CD4-positive, alpha-beta T cell treated with Interleukin-10 for 1 hour (primary cell): ENCODE results near the gene VIPR1.
A peak's percentile ranks its signal among the peaks of the same experiment; 100 is the strongest.
"Not testable (repeated sequence)": the region's sequence is repeated elsewhere in the genome, so short reads cannot be mapped to it uniquely, and the experiment has no call there.

Source experiments
- DNase-seq: peaks from one replicate; pipeline ENCODE4 v3.0.0-alpha.2; 2020

The VIPR1 gene

DNA sequence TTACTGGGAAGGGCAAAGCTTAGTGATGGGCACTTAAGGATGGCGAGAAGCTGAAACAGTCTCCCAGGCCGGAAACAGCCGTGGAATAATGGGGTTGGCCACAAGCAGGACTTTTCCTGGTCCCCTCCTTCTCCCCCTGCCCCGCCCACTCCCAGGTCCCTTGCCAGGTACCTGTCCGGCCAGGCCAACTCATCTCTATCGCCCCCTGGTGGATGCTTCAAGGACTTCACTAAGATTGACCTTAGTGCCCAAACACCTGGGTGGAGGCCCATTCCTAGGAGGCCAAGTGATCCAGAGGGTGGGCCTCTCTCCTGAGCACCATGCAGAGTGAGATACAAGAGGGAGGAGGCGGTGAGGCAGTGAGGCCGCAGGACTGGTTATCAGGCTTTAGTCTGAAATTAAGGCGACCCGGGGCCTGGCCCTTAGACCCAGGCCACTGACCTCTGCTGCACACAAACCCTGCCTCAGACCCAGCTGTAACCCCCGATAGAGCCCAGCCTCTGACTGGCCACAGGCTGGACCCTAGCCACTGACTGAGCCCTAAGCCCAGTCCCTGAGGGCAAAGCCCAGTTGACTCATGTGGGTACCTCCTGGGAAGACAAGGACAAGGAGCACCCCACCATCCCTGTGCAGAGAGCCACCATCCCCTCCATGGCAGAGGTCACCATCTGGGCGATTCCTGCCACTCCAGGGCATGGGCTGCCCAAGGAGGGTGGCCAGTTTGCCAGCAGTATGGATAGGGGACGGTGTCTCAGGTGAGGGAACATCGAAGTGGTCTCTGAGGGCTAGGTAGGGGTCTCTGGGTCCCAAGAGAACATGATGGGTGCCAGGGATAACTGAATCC lies 37.6 kb downstream of the VIPR1 start:
- peak; percentile 73 for DNase-seq

DNA sequence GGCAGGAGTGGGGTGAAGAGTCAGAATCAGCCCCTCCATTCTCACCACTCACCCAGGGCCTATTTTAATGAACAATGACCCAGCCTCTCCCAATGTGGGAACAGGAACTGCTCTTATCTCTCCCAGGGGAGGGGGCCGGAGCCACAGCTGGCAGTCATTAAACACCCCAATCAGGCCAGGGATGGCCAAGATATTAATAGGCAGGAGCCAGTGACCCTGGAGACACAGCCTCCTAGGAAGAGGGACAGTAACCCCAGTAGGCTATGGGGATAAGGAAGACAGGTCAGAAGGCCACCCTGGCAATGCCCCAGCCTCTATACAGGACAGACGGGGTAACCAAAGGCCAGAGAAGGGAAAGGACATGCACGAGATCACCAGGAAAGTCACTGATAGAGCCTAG lies 38.6 kb downstream of the VIPR1 start:
- DNase-seq, result no peak

DNA sequence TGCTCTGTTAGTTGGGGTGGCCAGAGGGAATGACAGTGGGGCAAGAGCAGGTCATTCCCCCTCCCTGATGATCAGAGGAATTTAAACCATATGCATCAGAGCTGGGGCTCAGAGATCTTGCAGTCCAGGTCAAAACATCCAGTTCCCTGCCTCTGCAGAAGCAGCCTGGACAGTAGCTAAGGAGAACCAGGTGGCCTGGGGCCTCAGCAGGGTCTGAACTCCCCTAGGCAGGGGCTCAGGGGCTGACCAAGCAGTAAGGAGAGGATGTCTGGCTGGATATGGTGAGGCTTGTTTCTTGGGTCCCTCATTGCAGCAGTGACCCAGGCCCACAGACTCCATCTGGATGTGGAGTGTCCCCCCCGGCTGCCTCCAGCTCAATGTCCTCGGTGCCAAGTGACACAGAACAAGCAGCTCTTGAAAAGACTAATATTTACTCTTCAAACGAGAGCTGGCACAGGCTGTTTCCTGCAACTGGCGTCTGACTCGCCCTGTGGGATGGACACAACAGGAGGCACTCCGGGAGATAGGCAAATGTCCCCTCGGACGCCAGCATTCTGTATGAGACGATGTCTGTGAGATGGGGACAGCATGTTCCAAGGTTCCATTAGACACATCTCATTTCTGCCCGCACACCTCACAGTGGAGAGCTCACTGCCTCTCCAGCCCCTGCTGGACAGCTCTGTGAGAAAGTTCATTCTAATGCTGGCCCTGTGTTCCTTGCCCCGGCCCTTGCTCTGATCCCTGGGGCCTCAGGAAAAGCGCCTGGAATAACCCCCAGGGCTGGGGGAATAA lies 42.2 kb downstream of the VIPR1 start:
- no peak for DNase-seq

DNA sequence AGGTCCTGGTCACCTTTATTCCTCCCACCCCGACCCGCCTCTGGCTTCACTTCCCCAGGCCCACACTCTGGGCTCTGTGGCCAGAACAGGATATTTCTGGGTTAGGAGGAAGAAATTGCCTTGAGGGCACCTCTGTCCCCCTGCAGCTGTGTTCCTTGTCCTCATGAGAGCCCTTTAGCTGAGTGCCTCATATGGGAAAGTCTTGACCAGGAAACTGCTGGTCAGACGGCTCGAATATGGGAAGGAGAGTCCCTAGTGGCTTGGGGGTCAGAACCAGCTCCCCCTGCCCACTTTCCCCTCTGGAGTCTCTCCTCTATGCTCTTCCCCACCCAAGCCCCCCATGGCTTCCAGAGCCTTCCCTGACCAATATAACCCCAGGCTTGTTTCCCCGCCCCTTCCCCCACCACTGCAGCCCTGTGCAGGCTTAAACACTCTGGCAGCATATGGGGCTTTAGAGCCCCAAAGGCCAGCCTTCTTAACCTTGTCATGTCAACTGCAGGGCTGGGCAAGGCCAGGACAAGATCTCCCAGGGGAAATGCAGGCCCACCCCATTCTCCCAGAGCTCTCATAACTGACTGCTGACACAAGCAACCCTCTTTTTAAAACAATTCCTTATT lies 42.9 kb downstream of the VIPR1 start:
- no peak for DNase-seq

DNA sequence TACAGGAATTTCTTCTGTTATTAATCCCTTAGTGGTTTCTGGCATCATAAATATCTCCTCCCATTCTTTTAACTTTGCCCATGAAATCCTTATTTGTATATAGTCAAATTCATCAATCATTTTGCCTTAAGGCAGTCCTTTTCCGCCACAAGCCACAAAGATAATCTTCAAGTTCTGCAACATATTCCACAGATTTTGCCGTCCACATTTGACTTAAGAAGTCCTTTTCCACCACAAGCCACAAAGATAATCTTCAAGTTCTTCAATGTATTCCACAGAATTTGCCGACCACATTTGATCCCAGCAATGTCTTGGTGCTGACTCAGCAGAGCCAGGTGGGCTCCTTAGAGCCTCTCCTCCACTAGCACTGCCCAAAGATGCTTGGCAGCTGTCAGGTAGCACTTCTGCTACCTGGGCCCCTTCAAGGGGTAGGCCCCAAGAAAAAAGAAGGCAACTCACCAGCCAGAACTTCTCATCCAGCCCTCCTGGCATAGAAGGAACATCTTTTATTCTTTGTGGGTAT lies 44.3 kb downstream of the VIPR1 start:
- DNase-seq, result no peak

DNA sequence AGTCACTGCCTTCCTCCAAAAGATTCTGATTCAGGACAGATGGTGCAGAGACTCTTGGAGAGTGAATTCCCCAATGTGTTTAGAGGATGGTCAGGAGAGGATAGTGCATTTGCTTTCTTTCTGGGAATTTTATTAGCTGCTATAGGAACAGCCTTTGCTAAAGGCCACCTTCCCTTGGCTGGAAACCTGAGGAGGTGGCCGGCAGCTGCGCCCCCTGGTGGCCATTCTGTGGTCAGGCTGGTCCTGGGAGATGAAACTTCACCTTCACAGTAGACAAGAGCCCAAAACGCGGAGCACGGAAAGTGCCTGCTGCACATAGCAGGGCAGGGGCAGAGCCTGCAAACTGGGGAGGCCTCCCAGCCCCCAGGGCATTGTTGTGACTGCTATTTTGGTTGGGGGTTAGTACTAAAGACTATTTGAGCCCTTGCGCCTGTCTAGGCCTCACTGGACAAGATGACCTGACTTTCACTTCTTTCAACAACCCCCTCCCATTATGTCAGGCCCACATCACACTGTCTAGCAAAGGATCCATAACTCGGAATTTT lies 45.0 kb downstream of the VIPR1 start:
- peak; percentile 68 for DNase-seq

DNA sequence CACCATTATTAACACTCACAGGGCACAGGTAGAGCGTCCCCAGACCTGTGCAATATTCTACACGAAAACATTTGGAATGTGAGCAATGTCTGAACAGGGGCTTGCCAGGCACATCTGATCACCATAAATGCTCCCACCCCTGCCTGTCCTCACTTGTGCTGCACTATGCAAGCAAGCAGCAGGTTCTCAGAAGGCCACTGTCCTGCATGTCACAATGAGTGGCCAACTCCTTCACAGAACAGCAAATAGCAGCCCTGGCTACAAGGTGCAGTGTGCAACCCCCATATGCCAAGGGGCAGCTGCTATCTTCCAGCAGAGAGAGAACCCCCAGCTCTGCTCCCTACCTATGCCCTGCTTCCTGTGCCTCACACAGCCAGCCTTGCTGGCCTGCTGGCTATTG lies 46.7 kb downstream of the VIPR1 start:
- DNase-seq, result no peak

DNA sequence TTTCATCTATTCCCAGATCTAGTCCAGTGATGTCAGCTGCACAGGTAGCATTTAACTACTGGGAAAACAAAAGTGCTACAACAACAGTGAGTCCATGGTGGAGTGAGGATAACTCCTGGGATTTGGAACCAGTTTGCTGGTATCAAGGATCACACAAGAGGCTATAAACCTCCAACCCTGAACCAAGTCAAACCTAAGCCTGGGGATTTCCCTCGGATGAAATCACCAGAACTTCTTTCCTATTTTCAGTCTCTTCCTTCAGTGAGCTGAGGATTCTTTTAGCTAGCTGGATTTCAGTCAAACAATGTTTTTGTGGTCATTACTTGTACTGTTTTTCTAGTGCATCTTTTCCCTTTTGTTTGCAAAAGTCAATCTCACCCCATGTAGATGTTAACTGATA lies 47.8 kb downstream of the VIPR1 start:
- no peak for DNase-seq

DNA sequence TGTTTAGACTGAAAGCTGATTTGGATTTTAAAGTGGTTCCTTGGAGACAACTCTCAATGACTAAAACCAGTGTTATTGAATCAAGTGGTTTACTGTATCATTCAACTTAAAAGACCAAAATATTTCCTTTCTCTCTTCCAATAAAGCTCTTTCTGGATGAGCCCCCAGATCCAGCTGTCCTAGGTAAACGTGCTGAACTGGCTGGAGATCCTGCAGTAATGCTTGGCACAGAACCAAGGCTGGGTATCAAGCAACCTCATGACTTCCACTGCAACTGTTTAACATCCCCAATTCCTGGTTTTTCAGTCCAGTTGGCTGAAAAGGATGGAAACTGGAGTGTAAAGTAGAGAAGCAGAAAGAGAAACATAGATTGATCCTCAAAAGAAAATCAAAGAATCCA lies 50.4 kb downstream of the VIPR1 start:
- DNase-seq, result no peak

DNA sequence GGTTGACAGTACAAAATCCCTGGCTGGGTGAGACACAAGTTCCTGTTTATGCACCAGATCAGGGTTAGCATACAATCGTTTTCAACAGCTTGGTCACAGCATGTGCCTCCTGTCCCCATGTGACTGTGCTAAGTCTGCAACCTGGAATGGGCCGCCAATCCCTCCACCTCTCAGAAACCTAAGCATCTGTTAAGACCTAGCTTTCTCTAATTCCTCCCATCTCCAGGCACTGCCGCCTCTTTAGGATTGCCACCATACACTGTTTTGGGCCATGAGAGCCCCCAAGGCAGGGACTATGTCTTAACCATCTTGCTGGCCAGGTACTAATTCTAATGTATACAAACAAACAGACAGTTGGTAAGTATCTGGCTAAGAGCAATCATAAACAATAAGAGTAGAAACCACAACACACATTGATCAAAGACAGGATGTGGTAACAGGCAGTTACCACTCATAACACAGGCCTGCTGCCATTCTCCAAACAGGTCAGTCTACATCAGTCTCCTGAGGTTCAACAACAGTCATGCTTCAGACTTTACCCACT lies 53.7 kb downstream of the VIPR1 start:
- peak; percentile 73 for DNase-seq

DNA sequence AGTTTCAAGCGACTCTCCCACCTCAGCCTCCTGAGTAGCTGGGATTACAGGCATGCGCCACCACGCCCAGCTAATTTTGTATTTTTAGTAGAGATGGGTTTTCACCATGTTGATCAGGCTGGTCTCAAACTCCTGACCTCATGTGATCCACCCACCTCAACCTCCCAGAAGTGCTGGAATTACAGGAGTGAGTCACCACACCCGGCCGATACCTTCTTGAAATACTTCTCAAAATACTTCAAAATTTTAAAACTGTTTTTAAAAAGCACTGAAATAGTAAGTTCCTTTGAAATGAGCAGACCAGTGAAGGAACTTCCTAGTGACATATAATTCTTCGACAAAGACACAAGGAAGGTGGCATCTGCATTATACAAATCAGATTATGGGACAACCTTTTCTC lies 54.4 kb downstream of the VIPR1 start:
- DNase-seq, result not testable (repeated sequence)

DNA sequence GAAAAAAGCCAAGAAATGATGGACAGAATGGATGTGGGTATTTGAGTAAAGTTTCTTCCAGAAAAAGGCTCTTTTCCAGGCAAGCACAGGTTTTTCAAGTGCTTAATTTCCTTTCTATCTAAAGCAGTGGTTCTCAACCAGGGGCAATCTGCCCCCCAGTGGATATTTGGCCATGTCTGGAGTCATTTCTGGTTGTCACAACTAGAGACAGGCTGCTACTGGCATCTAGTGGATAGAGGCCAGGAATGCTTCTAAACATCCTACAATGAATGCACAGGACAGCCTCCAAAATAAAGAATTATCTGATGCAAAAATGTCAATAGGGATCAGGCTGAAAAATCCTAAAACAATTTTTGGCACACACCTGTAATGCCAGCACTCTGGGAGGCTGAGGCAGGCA lies 55.4 kb downstream of the VIPR1 start:
- peak; percentile 65 for DNase-seq

DNA sequence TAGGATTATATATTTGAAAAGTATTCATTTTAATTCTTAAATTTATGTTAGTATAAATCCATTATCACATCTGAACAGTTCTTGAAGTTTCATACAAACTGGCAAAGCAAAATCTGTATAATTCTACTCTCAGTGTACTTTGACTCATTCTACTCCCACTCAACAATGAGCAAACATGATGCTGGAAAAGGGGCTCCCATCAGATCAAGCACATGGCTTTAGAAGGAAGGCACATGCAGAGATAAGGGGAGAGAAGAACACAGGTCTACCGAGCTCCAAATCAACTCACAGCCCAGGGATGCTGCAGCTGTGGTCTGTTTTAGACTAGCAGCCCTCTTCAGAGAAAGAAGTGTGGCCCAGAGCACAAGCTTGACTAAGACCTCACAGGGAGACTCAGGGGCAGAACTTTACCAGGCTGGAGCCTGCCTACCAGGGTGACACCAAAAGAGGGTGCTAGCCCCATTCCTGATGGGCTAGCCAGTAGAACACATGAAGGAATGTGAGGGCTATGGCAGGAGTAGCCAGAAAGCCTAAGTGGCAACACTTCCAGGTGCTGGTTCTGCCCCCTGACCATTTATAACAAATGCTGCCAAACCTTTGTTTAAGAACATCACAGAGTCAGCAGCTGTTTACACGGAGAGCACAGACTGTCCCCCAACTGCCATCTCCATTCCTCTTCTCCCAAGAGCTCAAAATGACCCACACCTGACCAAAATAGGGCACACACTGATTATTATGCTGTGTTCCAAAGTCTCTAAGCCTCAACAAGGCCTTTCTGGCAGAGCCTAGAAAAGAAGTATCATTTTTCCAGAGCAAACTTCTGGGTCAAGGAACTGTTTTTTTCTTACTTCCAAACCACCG lies 59.8 kb downstream of the VIPR1 start:
- no peak for DNase-seq

DNA sequence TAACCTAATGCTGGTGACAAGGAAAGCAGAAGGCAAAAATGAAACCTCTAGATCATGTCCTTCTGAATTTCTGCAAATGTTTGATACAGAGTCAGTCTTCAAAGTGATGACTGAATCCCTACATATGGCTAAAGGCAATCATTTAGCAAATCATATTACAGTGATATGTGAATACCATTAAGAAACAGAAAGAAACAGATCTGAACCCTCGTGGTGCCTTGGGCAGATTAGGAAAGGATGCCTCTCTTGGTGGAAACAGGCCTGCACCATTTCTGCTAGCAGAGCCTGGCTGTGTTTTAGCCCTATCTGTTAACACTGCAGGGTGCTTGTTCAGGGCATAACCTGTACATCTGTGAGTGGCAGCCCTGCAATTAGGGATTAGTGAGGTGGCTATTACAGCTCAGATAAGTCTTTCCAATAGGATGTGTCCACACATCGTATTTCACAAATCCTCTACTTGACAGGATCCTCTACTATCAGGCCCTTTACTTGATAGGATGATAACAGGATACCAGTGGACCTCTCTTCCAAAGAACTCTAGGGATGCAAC lies 67.2 kb downstream of the VIPR1 start:
- no peak for DNase-seq

DNA sequence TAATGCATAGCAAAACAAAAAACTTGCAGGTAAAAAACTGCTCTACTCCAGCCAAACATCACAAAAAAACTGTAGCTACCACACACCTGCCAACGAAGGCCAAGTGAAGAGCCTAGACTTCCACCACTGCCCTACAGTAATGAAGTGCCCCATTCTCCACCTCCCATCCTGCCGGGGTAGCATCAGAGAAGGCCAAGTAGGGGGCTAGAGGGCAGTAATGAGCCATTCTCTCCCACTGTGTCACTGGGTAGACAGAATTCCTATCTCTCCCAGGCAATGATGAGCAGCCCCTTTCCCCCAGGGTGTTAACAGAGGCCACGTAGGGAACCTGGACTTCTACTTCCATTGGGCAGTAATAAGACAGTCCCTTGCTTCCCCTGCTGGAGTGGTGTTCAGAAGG lies 69.8 kb downstream of the VIPR1 start:
- peak; percentile 38 for DNase-seq

DNA sequence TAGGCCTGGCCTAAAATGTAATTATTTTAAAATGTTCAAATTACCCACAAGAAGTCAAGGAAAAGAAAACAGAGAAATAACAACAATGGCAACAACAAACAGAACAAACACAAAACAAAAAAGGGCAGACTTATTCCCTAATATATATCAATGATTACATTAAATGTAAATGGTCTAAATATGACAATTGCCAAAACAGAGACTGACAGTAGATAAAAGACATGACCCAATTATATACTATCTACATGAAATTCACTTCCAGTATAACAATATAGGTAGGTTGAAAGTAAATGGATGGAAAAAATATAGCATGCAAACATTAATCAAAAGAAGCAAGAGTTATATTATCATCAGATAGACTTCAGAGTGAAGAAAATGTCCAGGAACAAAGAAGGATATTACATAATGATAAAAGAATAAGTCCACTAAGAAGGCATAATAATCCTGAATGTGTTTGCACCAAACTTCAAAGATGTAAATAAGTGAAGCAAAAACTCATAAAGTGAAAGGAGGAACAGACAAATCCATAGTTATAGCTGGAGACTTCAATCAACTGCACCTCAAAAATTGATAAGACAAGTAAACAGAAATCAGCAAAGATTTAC lies 72.8 kb downstream of the VIPR1 start:
- DNase-seq, result no peak

DNA sequence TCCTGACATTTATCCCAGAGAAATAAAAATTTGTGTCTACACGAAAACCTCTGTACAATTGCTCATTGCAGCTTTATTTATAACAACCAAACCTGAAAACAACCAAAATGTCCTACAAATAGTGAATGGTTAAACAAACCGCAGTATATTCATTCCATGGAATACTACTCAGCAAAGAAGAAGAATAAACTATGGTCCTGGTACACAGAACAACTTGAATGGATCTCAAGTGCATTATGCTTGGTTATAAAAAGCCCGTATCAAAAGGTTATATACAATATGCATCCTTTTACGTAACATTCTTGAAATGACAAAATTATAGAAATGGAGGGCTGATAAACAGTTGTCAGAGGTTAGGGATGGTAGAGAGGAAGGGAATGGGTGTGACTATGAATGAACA lies 75.6 kb downstream of the VIPR1 start:
- no peak for DNase-seq

DNA sequence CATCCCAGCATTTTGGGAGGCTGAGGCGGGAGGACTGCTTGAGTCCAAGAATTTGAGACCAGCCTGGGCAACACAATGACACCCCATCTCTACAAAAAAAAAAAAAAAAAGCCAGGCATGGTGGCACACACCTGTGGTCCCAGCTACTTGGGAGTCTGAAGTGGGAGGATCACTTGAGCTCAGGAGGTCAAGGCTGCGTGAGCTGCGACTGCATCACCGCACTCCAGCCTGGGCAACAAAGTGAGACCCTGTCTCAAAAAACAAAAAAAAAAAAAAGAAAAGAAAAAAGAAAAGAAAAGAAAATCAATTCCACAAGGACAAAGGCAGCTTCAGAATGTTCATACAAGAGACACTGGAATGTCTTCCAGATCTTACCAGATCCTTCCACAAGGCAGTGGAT lies 76.9 kb downstream of the VIPR1 start:
- not testable (repeated sequence) for DNase-seq

DNA sequence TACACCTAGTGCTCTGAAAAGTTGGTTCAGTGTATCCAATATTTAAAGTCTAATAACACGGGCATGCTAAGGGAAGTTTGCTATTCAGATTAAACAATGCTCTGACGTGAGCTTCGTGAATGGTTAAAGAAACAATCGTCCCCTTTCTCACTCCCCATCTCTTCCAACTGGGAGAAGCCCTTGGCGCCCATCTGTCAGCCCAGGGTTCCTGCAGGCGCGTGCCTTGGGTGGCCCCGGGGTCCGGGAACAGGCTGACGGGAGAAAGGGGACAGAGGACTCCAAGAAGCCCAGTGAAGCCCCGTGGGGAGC lies 78.9 kb downstream of the VIPR1 start:
- no peak for DNase-seq

DNA sequence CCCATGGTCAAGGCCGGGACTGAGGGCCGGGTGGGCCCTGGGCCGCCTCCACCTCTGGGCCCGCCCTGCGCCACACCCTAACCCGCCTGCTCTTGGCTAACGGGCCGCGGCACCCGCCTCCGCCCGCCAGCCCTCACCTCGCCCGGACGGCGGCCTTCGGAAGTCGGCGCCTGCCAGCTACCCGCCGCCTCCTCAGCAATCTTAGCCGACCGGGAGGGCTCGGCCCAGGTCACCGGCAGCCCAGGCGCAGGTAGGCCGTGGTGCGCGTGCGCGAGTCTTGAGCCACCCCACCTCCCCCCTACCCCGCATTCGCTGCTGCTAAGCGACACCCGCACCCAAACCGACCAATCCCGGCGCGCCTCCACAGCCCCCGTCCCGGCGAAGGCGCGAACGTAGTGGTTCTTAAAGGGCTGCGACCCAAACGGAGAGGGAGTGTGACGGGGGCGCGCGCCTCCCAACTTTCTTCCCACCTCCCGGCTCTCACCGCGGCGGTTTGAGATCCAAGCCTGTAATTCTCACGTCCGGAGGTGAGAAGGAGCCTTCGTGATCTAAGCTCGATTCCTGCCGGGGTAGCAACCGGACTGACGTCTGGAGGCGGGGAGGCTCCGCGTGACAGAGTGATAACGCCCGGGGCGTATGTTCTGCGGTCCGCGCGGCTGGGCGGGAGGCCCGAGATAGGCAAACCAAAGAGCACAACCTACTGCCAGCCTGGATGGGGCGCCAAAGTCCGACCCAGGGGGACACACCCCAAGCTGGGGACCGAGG lies 79.4 kb downstream of the VIPR1 start, which contains the start of gene SEC22C:
Gene SEC22C, minus strand, starts transcription at position 259 of the 765 bp plus-strand sequence. CDS start 12,921 bp downstream, outside the sequence.
- DNase-seq, result peak; percentile 96
